ENCODE results near the gene TRMT61A. TPM values are rescaled to one million over a fixed set of nuclear protein-coding genes. Genes with fewer than 3 reads are reported as not detected.
A peak's percentile ranks its signal among the peaks of the same experiment; 100 is the strongest.

The TRMT61A gene
- total and polyA plus RNA-seq, 2 of the 4 experiments (the other 2 are of a cell fraction), result 5.7 to 16.2 TPM

GRCh38 chr14:103576371-103577024 lies 47.5 kb downstream of the TRMT61A start:
- H2BK15ac ChIP-seq (ENCODE audit: low read depth, low read length), result no peak overlapping the region
- CTCF ChIA-PET, result interaction anchor here (0.7 to 1.2 kb wide), 2 partner anchors 80 to 118 kb away, joined by 3 read pairs; no protein-coding TSS in a partner anchor
- no peak overlapping the region for H3K14ac ChIP-seq (replicated peaks; ENCODE audit: low read depth, low read length)
- H3K4me3 ChIP-seq (ENCODE audit: insufficient read depth, low read depth, low read length), result no peak overlapping the region
- H3K23ac ChIP-seq (ENCODE audit: low read depth, low read length), result no peak overlapping the region
- 0 out of 2 replicates have a peak overlapping the region, but pooled peaks have one; percentile 16 for H3K4ac ChIP-seq (ENCODE audit: low read depth, low read length)
- peaks cover 12% of the 10 kb centered on the region; the same call in 1 of the 2 replicates for H3K9me1 ChIP-seq (ENCODE audit: insufficient read depth, low read length)
- no peak overlapping the region for H2AFZ ChIP-seq (replicated peaks; ENCODE audit: low read length, poor library complexity)
- in situ Hi-C loops (cut with MboI; ENCODE audit: low sequenced_read_pairs) (loop anchor here (10.0 kb wide), 2 partner anchors 108 to 338 kb away; no protein-coding TSS in a partner anchor), intact Hi-C loops (cut with micrococcal nuclease) (loop anchor here (10.0 kb wide), 1 partner anchor 408 kb away; no protein-coding TSS in a partner anchor), dilution Hi-C loops (cut with HindIII; ENCODE audit: low sequenced_read_pairs, unreplicated experiment) (no loop called here)
- BruUV-seq (replicated peaks), result no TSS peak
- WGBS, 2 experiments (ENCODE audit: extremely low coverage in 2 of 2, insufficient read length in 1 of 2), result 0% methylated on average over 3 of the region's 9 CpGs; no CpG with 5 or more reads in 1 of the 2 experiments
- peak overlapping the region; percentile 6; the same call in 1 of the 2 replicates for H3K27ac ChIP-seq (ENCODE audit: insufficient read depth, low read length)
- no peak overlapping the region for H2BK20ac ChIP-seq (ENCODE audit: low read depth, low read length)
- H2BK5ac ChIP-seq (ENCODE audit: low read depth, low read length, poor library complexity, severe bottlenecking), result no peak overlapping the region
- peak overlapping the region in 1 of 2 experiments; percentile 3; a peak in 1 of 4 replicates for H4K8ac ChIP-seq (ENCODE audit: low read depth in 2 of 2, low read length in 2 of 2)
- peaks cover 15% of the 10 kb centered on the region for H3K4me1 ChIP-seq (ENCODE audit: control insufficient read depth, insufficient read depth, low read length)
- peak; percentile 80 for DNase-seq
- no peak overlapping the region for H4K91ac ChIP-seq (ENCODE audit: insufficient read depth, low read depth, low read length)
- peaks cover 26% of the 10 kb centered on the region for H3K36me3 ChIP-seq (ENCODE audit: control insufficient read depth, insufficient read depth, low read length)
- peaks cover 37 to 53% of the 10 kb centered on the region in 2 experiments for H3K79me1 ChIP-seq (ENCODE audit: low read depth in 1 of 2, low read length in 2 of 2)
- H3K18ac ChIP-seq (ENCODE audit: low read depth, low read length), result no peak overlapping the region
- H3K9ac ChIP-seq (ENCODE audit: low read depth, low read length), result no peak overlapping the region
- 0 out of 2 replicates have a peak overlapping the region, but pooled peaks have one; percentile 1 for H2AK5ac ChIP-seq (ENCODE audit: low read depth, low read length)
- no peaks in the 10 kb centered on the region for H3K9me3 ChIP-seq (ENCODE audit: control insufficient read depth, insufficient read depth, low read length)
- no peaks in the 10 kb centered on the region for H3K27me3 ChIP-seq (ENCODE audit: control insufficient read depth, insufficient read depth, low read length)
- H3K56ac ChIP-seq (ENCODE audit: extremely low read depth, insufficient read depth, low read length), result no peak overlapping the region
- ATAC-seq (ENCODE audit: low read depth), result peak; percentile 95
- H2BK120ac ChIP-seq (ENCODE audit: low read depth, low read length), result no peak overlapping the region
- POLR2A ChIA-PET (ENCODE audit: unreplicated experiment), result no interaction called here
- H3K4me2 ChIP-seq (ENCODE audit: low read depth, low read length), result peak overlapping the region; percentile 5
- peaks cover 37% of the 10 kb centered on the region for H4K20me1 ChIP-seq (ENCODE audit: insufficient read depth, low read length)
- H4K5ac ChIP-seq (ENCODE audit: low read depth, low read length), result no peak overlapping the region
- peak overlapping the region; percentile 26 for H2AK9ac ChIP-seq (replicated peaks; ENCODE audit: low read depth, low read length, poor library complexity)
- TF ChIP-seq CEBPB (IDR thresholded peaks at IDR 0.05; ENCODE audit: low read depth, low read length) (no peak), FOS (IDR thresholded peaks at IDR 0.05; ENCODE audit: low read depth, low read length) (no peak), CHD1 (IDR thresholded peaks at IDR 0.05; ENCODE audit: low read depth, low read length) (no peak), RAD21 (IDR thresholded peaks at IDR 0.05; ENCODE audit: low read length) (peak; percentile 11; the same call in 1 of the 2 replicates), ELK1 (IDR thresholded peaks at IDR 0.05; ENCODE audit: borderline replicate concordance, low read depth, low read length) (no peak), RFX5 (IDR thresholded peaks at IDR 0.05; ENCODE audit: low read depth, low read length) (no peak), NFE2L2 (IDR thresholded peaks at IDR 0.05; ENCODE audit: low read depth, low read length) (no peak), SMC3 (IDR thresholded peaks at IDR 0.05; ENCODE audit: low read depth, low read length) (no peak), CTCF (conservative IDR thresholded peaks at IDR 0.05; ENCODE audit: low read depth, low read length) (no peak), BHLHE40 (IDR thresholded peaks at IDR 0.05; ENCODE audit: low read depth, low read length) (no peak), POLR2A (IDR thresholded peaks at IDR 0.05; ENCODE audit: low read depth, low read length) (no peak), MAFK (IDR thresholded peaks at IDR 0.05; ENCODE audit: low read depth, low read length) (no peak), MXI1 (IDR thresholded peaks at IDR 0.05; ENCODE audit: borderline replicate concordance, low read depth, low read length) (peak; percentile 81), MAZ (IDR thresholded peaks at IDR 0.05; ENCODE audit: borderline replicate concordance, low read depth, low read length) (peak; percentile 45; the same call in 1 of the 2 replicates)
